Measurements from ENCODE around the gene DISP3.

Gene DISP3

DNA sequence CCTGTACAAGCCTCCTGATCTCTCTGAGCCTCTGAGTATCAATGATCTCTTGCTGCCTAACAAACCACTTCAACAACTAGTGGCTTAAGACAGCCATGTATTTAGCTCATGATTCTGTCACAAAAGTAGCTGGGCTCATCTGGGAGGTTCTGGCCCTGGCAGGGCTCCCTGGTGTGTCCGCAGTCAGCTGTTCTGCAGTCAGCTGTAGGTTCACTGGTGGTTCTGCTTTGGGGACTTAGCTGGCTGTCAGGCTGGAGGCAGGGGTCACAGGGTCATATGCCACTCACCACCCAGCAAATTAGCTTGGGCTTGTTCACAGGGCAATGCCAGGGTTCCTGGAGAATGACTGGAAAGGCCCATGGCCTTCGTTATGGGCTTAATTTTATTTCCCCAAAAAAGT is 64.8 kb downstream of the DISP3 start:
- no peak for DNase-seq (ENCODE audit: low read depth)

DNA sequence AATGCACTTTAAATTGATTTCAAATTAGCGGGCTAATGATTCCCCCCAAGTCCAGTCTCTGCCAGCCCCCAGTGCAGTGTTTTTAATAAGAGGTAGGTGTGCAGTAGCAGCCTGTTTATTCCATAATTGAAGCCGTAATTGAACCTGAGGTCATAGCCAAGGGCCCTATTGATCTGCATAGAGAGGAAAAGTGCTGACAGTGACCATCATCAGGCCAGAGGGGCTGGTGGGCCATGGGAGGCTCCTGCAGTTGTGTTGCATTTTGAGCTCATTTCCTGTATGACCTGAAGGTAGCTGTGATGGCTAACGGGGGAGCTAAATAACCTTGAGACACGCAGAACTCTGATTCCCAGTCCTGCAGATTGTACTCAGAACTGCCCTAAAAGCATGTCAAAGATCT is 67.5 kb downstream of the DISP3 start:
- DNase-seq (ENCODE audit: low read depth), result no peak

- DNase-seq (ENCODE audit: low read depth), result peak; percentile 37
Observed at GRCh38 chr1:11550664-11551283, 71.8 kb downstream of the DISP3 start.

GRCh38 chr1:11558276-11558675 is 79.3 kb downstream of the DISP3 start:
- DNase-seq (ENCODE audit: low read depth), result no peak

DNA sequence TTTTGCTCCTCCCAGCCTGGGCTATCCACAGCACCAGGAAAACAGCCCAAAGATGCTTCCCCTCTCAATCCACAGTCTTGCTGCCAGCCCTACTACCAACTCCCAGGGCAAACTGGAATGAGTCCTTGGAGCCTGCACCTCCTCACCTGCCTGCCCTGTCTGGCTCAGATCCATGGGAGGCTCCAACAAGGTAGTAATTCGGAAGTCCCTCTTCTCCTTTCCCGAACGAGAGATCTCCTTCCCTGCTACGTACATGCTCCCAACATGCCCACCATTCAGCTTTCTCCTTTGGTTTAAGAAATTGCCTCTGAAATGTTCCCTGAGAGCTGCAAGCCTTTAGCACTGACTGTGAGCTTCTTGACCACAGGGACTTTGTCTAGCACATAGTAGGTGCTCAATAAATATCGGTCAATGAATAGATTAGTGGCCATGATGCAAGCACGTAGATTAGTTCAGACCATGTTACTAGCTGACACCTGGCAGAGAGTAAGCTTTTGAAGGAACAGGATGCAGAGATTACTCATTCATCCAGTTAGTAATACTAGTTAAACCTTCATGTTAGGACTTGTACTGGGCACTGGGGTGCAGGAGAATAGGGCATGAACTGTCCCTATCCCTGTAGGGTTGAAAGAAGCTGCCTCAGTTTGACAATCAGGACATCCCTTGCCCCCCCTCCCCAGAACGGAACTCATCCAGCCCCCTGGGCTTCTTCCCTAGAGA is 80.1 kb downstream of the DISP3 start:
- DNase-seq (ENCODE audit: low read depth), result no peak

DNA sequence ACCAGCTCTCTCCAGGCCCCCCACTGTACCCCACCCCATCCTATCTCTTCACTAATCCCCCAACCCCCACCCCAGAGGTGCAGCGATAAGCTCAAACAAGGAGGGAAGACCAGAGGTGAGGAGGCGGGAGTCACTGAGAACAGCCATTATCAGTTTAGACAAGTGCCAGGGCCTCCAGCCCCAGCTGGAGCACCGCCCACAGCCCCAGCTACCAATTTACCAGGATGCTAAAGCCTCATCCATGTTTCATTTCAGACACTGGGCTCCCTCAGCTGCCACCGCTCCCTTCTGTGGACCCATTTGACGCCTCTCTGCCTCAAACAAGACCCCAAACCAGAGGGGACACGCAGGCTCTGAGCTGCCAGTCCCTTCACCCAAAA is 80.6 kb downstream of the DISP3 start:
- no peak for DNase-seq (ENCODE audit: low read depth)

- no peak for DNase-seq (ENCODE audit: low read depth)
Observed at GRCh38 chr1:11560061-11560460, 81.1 kb downstream of the DISP3 start.

GRCh38 chr1:11561740-11562139 is 82.8 kb downstream of the DISP3 start:
- DNase-seq (ENCODE audit: low read depth), result no peak

DNA sequence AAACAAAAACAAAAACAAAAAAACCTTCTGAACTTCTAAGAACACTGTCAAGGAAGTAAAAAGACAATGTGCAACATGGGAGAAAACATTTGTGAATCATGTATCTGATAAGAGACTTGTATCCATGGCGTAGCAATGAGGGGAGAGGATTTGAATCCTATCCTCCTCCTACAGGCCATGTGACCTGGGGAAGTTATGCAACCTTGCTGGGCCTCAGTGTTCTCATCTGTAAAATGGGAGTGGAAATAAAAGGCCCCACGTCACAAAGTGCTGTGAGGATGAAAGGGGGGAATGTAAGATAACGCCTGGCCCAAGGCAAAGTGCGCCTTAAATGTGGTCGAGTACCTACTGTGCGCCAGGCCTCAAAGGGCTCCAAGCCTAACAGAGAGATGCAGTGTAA is 83.7 kb downstream of the DISP3 start:
- no peak for DNase-seq (ENCODE audit: low read depth)

DNA sequence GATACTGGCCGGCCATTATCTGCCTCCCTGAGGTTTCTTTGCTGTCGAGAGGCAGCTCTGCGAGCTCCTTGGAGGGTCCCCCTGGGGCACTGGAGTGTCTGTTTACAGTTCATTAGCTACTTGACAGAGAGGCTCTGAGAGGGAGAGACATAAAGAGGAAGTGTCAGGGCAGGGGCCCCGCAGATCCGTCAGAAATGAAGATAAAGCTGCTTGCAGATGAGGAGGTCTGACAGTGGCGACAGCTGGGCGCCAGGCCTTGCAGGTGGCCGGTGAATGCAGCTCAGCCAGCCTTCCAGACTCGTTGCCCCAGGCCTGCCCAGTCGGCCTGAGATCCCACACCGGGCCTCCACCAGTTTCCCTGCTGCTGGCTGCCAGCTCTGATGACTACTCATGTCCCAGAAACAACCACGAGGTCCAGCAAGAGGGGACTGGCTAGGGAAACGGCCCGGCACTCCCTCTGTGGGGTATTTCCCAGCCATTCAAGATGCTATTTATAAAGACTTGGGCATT is 84.7 kb downstream of the DISP3 start:
- DNase-seq (ENCODE audit: low read depth), result no peak

DNA sequence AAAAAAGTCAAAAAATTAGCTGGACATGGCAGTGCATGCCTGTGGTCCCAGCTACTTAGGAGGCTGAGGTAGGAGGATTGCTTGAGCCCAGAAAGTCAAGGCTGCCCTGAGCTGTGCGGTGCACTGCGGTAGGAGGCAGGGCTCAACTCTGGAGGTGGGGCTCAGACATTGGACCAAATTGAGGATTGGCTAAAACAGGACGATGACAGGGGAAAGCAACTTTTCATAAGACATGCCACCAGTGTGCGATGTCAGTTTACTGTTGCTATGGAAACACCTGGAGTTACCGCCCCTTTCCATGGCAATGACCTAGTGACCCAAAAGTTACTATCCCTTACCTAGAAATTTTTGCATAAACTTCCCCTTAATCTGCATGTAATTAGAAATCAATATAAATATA is 85.3 kb downstream of the DISP3 start:
- no peak for DNase-seq (ENCODE audit: low read depth)

GRCh38 chr1:11566042-11566850 is 87.3 kb downstream of the DISP3 start:
- DNase-seq (ENCODE audit: low read depth), result no peak

GRCh38 chr1:11567244-11568065 is 88.5 kb downstream of the DISP3 start:
- DNase-seq (ENCODE audit: low read depth), result no peak

GRCh38 chr1:11568687-11569086 is 89.7 kb downstream of the DISP3 start:
- no peak for DNase-seq (ENCODE audit: low read depth)

GRCh38 chr1:11569551-11569950 is 90.6 kb downstream of the DISP3 start:
- no peak for DNase-seq (ENCODE audit: low read depth)

DNA sequence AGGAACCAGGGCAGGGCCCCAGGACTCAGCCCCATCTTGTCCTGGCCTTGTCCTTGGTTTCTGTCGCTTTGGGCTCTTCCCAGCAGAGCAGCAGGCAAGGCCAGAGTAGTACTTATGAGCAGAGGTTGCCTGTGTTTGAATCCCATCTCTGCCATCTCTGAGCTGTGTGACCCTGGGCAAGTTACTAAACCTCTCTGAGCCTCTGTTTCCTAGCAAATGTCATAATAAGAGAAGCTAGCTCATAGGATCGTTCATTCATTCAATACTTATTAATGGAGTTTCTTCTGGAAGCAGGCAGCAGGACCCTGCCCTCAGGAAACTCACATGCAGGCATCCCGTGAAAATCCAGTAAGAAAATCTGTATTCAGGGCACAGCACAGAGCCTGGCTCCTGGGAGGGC is 91.0 kb downstream of the DISP3 start:
- DNase-seq (ENCODE audit: low read depth), result no peak

- DNase-seq (ENCODE audit: low read depth), result no peak
Observed at GRCh38 chr1:11570821-11571380, 91.9 kb downstream of the DISP3 start.

- DNase-seq (ENCODE audit: low read depth), result no peak
Observed at GRCh38 chr1:11571906-11572616, 93.1 kb downstream of the DISP3 start.

GRCh38 chr1:11573116-11573692 is 94.2 kb downstream of the DISP3 start:
- DNase-seq (ENCODE audit: low read depth), result no peak

DNA sequence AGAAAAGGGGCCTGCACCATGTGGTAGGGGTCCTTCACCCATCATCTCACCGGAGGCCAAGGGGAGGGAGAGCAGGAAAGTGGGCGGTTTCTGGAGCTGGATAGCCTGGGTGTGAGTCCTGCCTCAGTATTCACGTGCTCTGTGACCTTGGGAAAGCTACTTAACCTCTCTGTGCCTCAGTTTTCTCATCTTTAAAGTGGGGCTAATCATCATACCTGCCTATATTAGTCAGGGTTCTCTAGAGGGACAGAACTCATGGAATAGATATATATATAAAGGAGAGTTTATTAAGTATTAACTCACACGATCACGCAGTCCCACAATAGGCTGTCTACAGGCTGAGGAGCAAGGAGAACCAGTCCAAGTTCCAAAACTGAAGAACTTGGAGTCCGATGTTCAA is 96.6 kb downstream of the DISP3 start:
- DNase-seq (ENCODE audit: low read depth), result no peak
